Nephron (organoid): ENCODE results near the gene MYOM1.
A peak's percentile ranks its signal among the peaks of the same experiment; 100 is the strongest.

ENCODE experiments used
- H3K27ac Mint-ChIP-seq, 3 experiments: 2 replicates each; pipeline ENCODE4 v1.8.0; 2020; ENCODE audit warnings: mixed read lengths in 3 of 3, mild to moderate bottlenecking in 2 of 3, moderate library complexity in 1 of 3
- H3K27me3 Mint-ChIP-seq: 2 replicates; pipeline ENCODE4 v1.8.0; 2021; ENCODE audit warnings: low read depth, mild to moderate bottlenecking, moderate library complexity, mixed read lengths
- H3K36me3 Mint-ChIP-seq: 2 replicates; pipeline ENCODE4 v1.8.0; 2020; ENCODE audit warnings: low read depth, mixed read lengths
- H3K4me1 Mint-ChIP-seq: 2 replicates; pipeline ENCODE4 v1.8.0; 2020; ENCODE audit warnings: mixed read lengths
- H3K4me3 Mint-ChIP-seq, 3 experiments: 2 replicates each; pipeline ENCODE4 v1.8.0; 2020; ENCODE audit warnings: mild to moderate bottlenecking in 3 of 3, mixed read lengths in 3 of 3, moderate library complexity in 2 of 3
- H3K9me3 Mint-ChIP-seq: 2 replicates; pipeline ENCODE4 v1.8.0; 2020; ENCODE audit warnings: mixed read lengths
- TF ChIP-seq, protein P1 (sequence below), 3 experiments: fragments of 200-600 bp; sonication (generic); IDR thresholded peaks; one replicate each; pipeline ENCODE4 v1.5.0; 2021; ENCODE audit warnings: antibody characterized with exemption in 3 of 3; ENCODE audit not compliant: unreplicated experiment in 3 of 3

Gene MYOM1

GRCh38 chr18:3048820-3049349, 170.9 kb downstream of the MYOM1 start:
- Mint-ChIP-seq H3K36me3 (no peaks in the 10 kb centered on the region), H3K9me3 (peaks cover 7% of the 10 kb centered on the region), H3K27ac (no peak overlapping the region), H3K4me3 (no peak overlapping the region), H3K27me3 (no peaks in the 10 kb centered on the region), H3K4me1 (peaks cover 15% of the 10 kb centered on the region)
- TF ChIP-seq, protein P1, sequence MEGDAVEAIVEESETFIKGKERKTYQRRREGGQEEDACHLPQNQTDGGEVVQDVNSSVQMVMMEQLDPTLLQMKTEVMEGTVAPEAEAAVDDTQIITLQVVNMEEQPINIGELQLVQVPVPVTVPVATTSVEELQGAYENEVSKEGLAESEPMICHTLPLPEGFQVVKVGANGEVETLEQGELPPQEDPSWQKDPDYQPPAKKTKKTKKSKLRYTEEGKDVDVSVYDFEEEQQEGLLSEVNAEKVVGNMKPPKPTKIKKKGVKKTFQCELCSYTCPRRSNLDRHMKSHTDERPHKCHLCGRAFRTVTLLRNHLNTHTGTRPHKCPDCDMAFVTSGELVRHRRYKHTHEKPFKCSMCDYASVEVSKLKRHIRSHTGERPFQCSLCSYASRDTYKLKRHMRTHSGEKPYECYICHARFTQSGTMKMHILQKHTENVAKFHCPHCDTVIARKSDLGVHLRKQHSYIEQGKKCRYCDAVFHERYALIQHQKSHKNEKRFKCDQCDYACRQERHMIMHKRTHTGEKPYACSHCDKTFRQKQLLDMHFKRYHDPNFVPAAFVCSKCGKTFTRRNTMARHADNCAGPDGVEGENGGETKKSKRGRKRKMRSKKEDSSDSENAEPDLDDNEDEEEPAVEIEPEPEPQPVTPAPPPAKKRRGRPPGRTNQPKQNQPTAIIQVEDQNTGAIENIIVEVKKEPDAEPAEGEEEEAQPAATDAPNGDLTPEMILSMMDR (IDR thresholded peaks at IDR 0.05; ENCODE audit: unreplicated experiment in 3 of 3): no peak

DNA sequence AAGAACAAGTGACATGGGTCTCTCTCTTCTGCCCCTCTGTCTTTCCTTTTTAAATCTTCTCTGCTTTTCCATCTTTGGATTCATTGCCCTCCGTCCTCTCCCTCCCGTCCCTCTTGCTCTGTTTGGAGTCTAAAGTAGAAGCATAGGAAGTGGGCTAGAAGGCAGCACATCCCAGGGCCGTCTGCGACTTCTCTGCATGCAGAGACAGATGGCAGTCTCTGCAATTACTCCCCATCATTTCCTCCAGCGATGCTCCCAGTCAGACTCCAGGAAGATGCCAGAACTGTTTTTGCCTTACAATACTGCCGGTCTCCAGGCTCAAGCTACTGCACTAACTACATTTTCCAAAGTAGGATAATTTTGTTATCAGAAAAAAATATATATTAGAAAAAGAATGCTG, 171.6 kb downstream of the MYOM1 start:
- Mint-ChIP-seq H3K4me3 (no peak overlapping the region), H3K4me1 (peaks cover 15% of the 10 kb centered on the region), H3K27ac (peak overlapping the region in 1 of 3 experiments; percentile 33), H3K36me3 (no peaks in the 10 kb centered on the region), H3K9me3 (peaks cover 2% of the 10 kb centered on the region), H3K27me3 (no peaks in the 10 kb centered on the region)
- TF ChIP-seq, protein P1 (IDR thresholded peaks at IDR 0.05; ENCODE audit: unreplicated experiment in 3 of 3): no peak

DNA sequence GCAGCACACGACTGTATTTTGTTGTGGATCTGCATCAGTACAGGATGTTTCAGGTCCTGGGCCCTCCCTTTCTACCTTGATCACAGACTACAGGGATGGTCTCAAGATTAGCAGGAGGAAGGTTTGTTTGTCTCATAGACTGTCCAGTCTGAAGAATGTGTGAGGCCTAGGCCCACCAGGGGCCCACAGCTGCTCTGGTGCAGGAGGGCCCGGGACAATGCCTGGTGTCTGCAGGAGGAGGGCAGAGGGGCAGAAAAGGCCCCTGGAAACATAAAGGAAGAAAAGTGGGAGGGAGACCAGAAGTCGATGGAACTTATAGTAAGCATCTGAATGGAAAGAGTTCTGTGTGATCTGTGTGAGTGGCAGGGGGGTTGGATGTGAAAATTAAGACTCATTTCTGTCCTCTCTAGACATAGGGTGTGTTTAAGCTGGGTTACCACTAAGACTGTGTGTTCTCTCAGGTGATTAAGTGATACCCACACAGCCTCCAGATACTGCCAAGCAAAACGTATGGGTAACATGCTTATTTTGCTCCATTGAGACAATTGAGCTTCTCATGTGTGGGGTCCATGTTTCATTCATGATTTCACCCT, 173.5 kb downstream of the MYOM1 start:
- Mint-ChIP-seq H3K4me1 (peaks cover 27% of the 10 kb centered on the region), H3K9me3 (no peaks in the 10 kb centered on the region), H3K4me3 (no peak overlapping the region), H3K27ac (no peak overlapping the region), H3K27me3 (no peaks in the 10 kb centered on the region), H3K36me3 (no peaks in the 10 kb centered on the region)
- TF ChIP-seq, protein P1 (IDR thresholded peaks at IDR 0.05; ENCODE audit: unreplicated experiment in 3 of 3): no peak

DNA sequence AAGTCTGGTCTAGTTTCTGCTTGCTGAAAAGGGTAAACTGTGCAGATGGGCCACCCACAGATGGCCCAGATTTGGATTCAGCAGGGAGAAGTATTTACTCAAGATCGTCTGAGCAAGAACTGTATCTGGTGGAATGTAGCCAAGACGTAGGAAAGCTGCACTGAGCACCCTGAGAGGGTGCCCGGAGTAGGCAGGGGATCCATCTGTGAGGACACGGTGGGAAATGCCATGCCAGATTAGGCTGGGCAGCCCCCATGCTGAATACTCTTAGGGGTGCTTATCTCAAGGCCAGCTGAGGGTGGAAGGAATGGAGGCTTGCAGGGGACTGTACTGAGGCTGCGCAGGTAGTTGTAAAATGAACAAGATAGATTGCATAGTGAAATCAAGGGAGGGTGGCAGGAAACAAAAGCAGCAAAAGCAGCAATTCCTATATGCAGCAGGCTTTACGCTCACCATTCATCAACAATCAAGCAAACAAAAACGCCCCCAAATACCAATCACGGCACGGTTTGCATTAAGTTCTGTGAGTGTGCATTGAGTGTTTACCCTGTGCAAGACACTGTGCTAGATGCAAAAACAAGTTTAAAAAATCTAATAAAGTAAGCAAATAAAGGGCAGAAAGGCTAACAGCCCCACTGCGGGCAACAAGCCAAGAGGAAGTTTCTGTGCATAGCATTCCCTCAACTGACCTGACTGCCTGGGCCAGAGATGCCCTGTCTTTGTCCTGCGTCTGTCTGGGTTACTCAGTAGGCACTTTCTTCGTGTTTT, 174.7 kb downstream of the MYOM1 start:
- Mint-ChIP-seq H3K27me3 (no peaks in the 10 kb centered on the region), H3K9me3 (no peaks in the 10 kb centered on the region), H3K4me1 (peaks cover 28% of the 10 kb centered on the region), H3K4me3 (no peak overlapping the region), H3K36me3 (no peaks in the 10 kb centered on the region), H3K27ac (peak overlapping the region; percentile 16 to 77 (median 42))
- TF ChIP-seq, protein P1 (IDR thresholded peaks at IDR 0.05; ENCODE audit: unreplicated experiment in 3 of 3): no peak

DNA sequence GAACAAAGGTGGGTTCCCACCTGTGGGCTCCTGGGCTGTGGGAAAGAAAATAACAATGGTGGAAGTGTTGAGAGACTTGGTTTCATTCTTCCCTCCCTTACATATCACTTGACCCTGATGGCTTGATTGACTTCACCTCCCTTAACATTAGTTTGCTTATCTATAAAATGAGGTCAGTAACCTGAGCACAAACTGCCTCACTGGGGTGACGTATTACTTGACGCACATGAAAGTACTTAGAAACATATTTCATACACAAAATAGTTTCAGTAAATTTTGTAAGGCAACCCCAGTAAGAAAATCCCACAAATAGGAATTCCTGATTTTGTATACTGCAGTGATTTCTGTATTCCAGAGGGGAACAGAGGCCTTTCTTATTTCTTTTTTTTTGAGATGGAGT, 177.4 kb downstream of the MYOM1 start:
- Mint-ChIP-seq H3K27me3 (no peaks in the 10 kb centered on the region), H3K4me1 (peaks cover 31% of the 10 kb centered on the region), H3K9me3 (no peaks in the 10 kb centered on the region), H3K4me3 (no peak overlapping the region), H3K27ac (peak overlapping the region; percentile 41 to 96 (median 61)), H3K36me3 (no peaks in the 10 kb centered on the region)
- TF ChIP-seq, protein P1 (IDR thresholded peaks at IDR 0.05; ENCODE audit: unreplicated experiment in 3 of 3): no peak
